KMS-11 (cell line): Measurements from ENCODE around the gene TF.

Source experiments
- H2AFZ ChIP-seq: fragments of 200-600 bp; sonication (generic); 2 replicates; pipeline ENCODE4 v1.6.1; 2016; ENCODE audit warnings: antibody characterized with exemption, mixed run types, low read depth
- H3K27ac ChIP-seq: fragments of 200-600 bp; sonication (generic); 2 replicates; pipeline ENCODE4 v1.6.1; 2016; ENCODE audit warnings: mild to moderate bottlenecking, mixed run types
- H3K27me3 ChIP-seq: fragments of 200-600 bp; sonication (generic); 2 replicates; pipeline ENCODE4 v1.6.1; 2017; ENCODE audit warnings: mild to moderate bottlenecking, low read depth, mixed run types, moderate library complexity; ENCODE audit not compliant: insufficient read depth
- H3K36me3 ChIP-seq: fragments of 200-600 bp; sonication (generic); 2 replicates; pipeline ENCODE4 v1.6.1; 2017; ENCODE audit warnings: mild to moderate bottlenecking, mixed run types; ENCODE audit not compliant: insufficient read depth
- H3K4me1 ChIP-seq: fragments of 200-600 bp; sonication (generic); 2 replicates; pipeline ENCODE4 v1.6.1; 2016; ENCODE audit warnings: mild to moderate bottlenecking, low read depth, mixed run types; ENCODE audit not compliant: poor library complexity, severe bottlenecking
- H3K4me2 ChIP-seq: fragments of 200-600 bp; sonication (generic); 2 replicates; pipeline ENCODE4 v1.7.0; 2016; ENCODE audit warnings: mild to moderate bottlenecking, mixed run types
- H3K4me3 ChIP-seq: fragments of 200-600 bp; sonication (generic); IDR thresholded peaks from 2 replicates; pipeline ENCODE4 v1.6.1; 2017; ENCODE audit warnings: low read depth, low read length, mixed read lengths; ENCODE audit not compliant: insufficient read depth
- H3K79me2 ChIP-seq: fragments of 200-600 bp; sonication (generic); 2 replicates; pipeline ENCODE4 v1.6.1; 2016; ENCODE audit warnings: low read depth, mixed run types; ENCODE audit not compliant: insufficient read depth
- H3K9ac ChIP-seq: fragments of 200-600 bp; sonication (generic); 2 replicates; pipeline ENCODE4 v1.6.1; 2016; ENCODE audit warnings: mild to moderate bottlenecking, mixed run types
- H4K20me1 ChIP-seq: fragments of 200-600 bp; sonication (generic); 2 replicates; pipeline ENCODE4 v1.6.1; 2016; ENCODE audit warnings: mild to moderate bottlenecking, mixed run types; ENCODE audit not compliant: insufficient read depth
- TF ChIP-seq, protein P1 (sequence below): fragments of 200-600 bp; sonication (generic); conservative IDR thresholded peaks from 2 replicates; pipeline ENCODE4 v1.6.1; 2017; ENCODE audit warnings: low read depth, mild to moderate bottlenecking, antibody characterized with exemption, low read length, moderate library complexity, mixed read lengths

The TF gene

DNA sequence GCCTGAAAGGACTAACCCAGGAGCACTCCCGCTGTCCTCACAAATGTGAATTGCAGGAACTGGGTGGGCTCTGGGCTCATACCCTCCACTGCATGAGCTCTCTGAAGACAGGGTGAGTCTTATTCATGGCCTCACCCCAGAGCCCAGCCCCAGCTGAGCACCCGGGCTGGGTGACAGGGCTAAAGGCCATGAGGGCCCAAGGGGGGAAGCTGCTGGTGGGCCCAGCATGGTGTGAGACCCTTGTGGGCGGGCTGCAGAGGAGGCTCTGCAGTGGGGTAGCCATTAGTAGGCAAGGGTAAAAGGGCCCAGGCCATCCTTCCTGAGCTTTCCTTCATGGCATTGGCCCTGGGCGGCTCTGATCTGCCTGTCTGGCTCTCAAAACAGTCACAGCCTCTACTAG, 89.8 kb downstream of the TF start:
- Histone ChIP-seq H3K9ac (no peak overlapping the region), H3K79me2 (no peaks in the 10 kb centered on the region), H3K4me3 (no peak overlapping the region), H3K27me3 (no peaks in the 10 kb centered on the region), H2AFZ (no peak overlapping the region), H4K20me1 (no peaks in the 10 kb centered on the region), H3K4me1 (no peaks in the 10 kb centered on the region), H3K27ac (no peak overlapping the region), H3K36me3 (no peaks in the 10 kb centered on the region), H3K4me2 (no peak overlapping the region)
- TF ChIP-seq, protein P1, sequence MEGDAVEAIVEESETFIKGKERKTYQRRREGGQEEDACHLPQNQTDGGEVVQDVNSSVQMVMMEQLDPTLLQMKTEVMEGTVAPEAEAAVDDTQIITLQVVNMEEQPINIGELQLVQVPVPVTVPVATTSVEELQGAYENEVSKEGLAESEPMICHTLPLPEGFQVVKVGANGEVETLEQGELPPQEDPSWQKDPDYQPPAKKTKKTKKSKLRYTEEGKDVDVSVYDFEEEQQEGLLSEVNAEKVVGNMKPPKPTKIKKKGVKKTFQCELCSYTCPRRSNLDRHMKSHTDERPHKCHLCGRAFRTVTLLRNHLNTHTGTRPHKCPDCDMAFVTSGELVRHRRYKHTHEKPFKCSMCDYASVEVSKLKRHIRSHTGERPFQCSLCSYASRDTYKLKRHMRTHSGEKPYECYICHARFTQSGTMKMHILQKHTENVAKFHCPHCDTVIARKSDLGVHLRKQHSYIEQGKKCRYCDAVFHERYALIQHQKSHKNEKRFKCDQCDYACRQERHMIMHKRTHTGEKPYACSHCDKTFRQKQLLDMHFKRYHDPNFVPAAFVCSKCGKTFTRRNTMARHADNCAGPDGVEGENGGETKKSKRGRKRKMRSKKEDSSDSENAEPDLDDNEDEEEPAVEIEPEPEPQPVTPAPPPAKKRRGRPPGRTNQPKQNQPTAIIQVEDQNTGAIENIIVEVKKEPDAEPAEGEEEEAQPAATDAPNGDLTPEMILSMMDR: no peak

DNA sequence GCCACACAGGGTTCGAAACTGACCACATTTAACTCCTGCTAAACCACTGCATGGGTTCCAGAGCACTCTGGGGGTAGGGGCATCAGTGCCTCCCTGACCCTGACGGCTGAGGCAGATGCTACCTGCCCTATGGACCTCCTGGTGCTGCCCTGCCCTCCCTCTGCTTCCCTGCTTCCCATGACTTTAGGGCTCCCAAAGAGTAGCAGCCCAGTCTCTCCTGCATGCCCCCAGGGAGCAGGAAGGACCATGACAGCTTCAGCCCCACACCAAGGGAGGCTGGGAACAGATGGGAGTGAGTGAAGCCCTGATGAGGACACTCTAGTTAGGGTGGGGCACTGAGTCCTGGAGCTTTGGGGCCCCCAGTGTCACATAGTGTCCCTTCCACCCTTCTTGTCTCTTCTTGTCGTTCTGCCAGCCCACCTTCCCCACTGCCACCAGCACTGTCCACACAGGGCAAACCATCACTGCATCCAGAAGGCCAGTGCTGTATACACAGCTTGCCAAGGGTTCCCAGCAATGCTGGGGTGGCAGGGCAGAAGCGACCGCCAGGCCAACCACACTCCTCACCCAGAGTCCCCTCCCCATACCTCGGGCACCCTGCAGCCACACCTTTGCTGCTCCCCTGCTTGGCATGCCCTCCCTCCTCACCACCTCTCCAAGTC, 90.4 kb downstream of the TF start:
- H4K20me1 ChIP-seq: no peaks in the 10 kb centered on the region
- H3K36me3 ChIP-seq: no peaks in the 10 kb centered on the region
- TF ChIP-seq, protein P1: no peak
- no peak overlapping the region for H3K9ac ChIP-seq
- H3K4me1 ChIP-seq: no peaks in the 10 kb centered on the region
- no peak overlapping the region for H3K27ac ChIP-seq
- no peak overlapping the region for H2AFZ ChIP-seq
- no peaks in the 10 kb centered on the region for H3K27me3 ChIP-seq
- no peak overlapping the region for H3K4me2 ChIP-seq
- no peaks in the 10 kb centered on the region for H3K79me2 ChIP-seq
- no peak overlapping the region for H3K4me3 ChIP-seq

DNA sequence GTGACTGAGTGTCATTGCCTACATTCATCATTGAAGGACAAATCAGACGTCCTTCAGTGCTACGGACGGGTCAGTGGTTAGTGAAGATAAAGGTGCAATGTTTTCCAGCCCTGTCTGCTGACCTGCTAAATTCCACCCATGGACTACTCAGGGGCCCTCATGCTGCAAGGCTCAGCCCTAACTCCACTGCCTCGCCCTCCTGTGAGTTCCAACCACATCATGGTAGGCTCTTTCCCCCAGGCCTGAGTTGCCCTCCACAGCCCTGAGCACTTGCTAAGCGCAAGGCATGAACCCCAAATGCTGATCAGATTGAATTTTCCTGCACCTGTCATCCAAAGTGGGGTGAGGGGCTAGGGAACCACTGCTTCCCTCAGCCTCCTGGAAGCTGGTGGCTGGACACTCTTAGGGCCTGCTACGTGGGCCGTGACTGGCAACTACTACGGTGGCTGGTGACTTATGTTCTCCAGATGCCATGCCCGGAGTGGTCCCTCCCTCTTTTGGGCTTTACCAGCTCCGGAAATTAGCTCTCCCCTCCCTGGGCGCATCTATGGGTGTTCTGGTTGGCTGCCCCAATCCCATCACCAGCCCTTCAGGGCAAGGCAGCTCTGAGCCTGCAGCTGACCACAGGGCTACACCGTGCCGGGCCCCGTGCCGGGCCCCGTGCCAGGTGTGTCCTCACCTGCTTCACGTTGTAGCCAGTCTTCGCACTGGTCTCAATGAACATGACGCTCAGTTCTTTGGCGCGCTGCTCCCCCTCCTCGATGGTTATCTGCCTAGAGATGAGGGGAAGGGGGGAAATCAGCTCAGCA, 91.5 kb downstream of the TF start:
- no peaks in the 10 kb centered on the region for H3K36me3 ChIP-seq

DNA sequence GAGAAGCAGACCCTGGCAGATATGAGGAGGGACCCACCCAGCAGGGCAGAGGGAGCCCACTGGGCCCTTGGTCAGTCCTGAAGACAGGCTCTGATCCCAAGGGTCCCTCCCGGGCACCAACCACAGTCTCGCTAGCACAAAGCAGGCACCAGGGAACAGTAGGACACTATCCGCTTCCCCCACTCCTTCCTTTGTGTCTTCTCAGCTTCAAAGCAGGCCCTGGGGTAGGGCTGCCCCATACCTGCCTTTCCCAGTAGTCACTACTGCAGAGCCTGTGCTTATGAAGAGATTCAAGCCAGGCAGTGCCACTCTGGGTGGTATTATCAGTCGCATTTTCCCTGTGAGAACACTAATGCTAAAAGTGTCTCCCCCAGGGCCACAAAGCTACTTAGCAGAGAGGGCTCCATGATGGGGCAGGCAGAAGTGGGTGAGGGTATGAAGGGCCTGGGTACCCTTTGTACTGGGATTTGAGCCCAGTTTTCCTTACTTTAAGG, 92.2 kb downstream of the TF start:
- Histone ChIP-seq H2AFZ (no peak overlapping the region), H3K4me3 (no peak overlapping the region), H3K4me2 (no peak overlapping the region), H3K4me1 (no peaks in the 10 kb centered on the region), H4K20me1 (no peaks in the 10 kb centered on the region), H3K36me3 (no peaks in the 10 kb centered on the region), H3K9ac (no peak overlapping the region), H3K27me3 (no peaks in the 10 kb centered on the region), H3K27ac (no peak overlapping the region), H3K79me2 (no peaks in the 10 kb centered on the region)
- TF ChIP-seq, protein P1: no peak

More for the DNA sequence above, 91.5 kb downstream of the TF start:
- H3K79me2 ChIP-seq: no peaks in the 10 kb centered on the region
- H2AFZ ChIP-seq: no peak overlapping the region
- no peaks in the 10 kb centered on the region for H3K27me3 ChIP-seq
- no peak overlapping the region for H3K27ac ChIP-seq
- H3K9ac ChIP-seq: no peak overlapping the region
- TF ChIP-seq, protein P1: no peak
- no peaks in the 10 kb centered on the region for H4K20me1 ChIP-seq
- no peak overlapping the region for H3K4me3 ChIP-seq
- no peaks in the 10 kb centered on the region for H3K4me1 ChIP-seq
- no peak overlapping the region for H3K4me2 ChIP-seq
